ENCODE measurements around the gene JMJD6.

DNA sequence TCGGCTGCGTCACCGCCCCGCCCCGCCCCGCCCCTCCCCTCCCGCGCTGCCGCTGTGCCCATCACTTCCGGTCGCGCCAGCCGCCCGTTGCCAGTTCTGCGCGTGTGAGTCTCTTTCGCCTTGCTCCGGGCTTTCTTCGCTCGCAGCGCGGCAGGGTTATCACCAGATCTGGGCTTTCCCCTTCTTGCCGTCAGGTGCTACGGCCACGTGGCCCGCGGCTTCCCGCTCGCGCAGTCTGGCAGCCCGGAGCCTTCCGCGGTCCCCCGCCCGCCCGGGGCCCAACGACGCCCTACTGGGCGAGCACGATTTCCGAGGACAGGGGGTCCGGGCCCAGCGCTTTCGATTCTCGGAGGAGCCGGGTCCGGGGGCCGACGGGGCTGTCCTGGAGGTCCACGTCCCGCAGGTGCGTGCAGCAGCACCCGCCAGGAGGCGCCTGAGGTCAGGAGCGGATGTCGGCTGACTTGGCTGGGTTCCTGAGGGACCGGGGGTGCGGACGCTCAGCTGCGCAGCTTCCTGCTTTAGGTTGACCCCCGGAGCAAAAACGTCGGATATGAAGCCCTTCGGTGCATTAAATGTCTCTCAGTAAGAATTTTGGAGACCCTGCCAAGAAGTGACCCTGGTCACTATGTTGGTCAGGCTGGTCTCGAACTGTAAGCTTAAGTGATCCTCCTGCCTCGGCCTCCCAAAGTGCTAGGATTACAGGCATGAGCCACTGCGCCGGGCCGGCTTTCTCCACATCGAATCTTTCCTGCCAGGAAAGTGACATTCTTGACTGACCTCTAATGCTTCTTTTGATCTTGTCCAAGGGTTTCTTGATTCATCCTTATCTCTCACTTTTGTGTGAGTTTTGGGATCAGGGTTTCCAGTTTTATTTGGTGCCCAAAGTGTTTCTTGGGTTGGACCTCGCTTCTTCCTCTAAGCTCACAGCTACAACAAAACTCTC lies 641 bp upstream of the JMJD6 start, which contains the start of gene METTL23:
- no peak for TF ChIP-seq EZH2 (IDR thresholded peaks at IDR 0.05; ENCODE audit: borderline replicate concordance, low read depth, low read length)
- no peak for TF ChIP-seq ZFP30 (CRISPR knock-in tag; IDR thresholded peaks at IDR 0.05; ENCODE audit: borderline replicate concordance)
- no peak for TF ChIP-seq TCF7 (IDR thresholded peaks at IDR 0.05; ENCODE audit: borderline replicate concordance)
- TF ChIP-seq, protein P1, sequence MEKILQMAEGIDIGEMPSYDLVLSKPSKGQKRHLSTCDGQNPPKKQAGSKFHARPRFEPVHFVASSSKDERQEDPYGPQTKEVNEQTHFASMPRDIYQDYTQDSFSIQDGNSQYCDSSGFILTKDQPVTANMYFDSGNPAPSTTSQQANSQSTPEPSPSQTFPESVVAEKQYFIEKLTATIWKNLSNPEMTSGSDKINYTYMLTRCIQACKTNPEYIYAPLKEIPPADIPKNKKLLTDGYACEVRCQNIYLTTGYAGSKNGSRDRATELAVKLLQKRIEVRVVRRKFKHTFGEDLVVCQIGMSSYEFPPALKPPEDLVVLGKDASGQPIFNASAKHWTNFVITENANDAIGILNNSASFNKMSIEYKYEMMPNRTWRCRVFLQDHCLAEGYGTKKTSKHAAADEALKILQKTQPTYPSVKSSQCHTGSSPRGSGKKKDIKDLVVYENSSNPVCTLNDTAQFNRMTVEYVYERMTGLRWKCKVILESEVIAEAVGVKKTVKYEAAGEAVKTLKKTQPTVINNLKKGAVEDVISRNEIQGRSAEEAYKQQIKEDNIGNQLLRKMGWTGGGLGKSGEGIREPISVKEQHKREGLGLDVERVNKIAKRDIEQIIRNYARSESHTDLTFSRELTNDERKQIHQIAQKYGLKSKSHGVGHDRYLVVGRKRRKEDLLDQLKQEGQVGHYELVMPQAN (IDR thresholded peaks at IDR 0.05; ENCODE audit: borderline replicate concordance): peak; percentile 89; the same call in 1 of the 2 replicates
- no peak for TF ChIP-seq DNMT1 (IDR thresholded peaks at IDR 0.05)
- TF ChIP-seq PKNOX1 (IDR thresholded peaks at IDR 0.05): no peak; the same call in 1 of the 2 replicates
- TF ChIP-seq, protein P2, sequence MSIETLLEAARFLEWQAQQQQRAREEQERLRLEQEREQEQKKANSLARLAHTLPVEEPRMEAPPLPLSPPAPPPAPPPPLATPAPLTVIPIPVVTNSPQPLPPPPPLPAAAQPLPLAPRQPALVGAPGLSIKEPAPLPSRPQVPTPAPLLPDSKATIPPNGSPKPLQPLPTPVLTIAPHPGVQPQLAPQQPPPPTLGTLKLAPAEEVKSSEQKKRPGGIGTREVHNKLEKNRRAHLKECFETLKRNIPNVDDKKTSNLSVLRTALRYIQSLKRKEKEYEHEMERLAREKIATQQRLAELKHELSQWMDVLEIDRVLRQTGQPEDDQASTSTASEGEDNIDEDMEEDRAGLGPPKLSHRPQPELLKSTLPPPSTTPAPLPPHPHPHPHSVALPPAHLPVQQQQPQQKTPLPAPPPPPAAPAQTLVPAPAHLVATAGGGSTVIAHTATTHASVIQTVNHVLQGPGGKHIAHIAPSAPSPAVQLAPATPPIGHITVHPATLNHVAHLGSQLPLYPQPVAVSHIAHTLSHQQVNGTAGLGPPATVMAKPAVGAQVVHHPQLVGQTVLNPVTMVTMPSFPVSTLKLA (conservative IDR thresholded peaks at IDR 0.05): peak; percentile 97
- no peak for TF ChIP-seq ZNF274 (IDR thresholded peaks at IDR 0.05; ENCODE audit: borderline replicate concordance, low read depth, low read length)
- no peak for TF ChIP-seq ZNF121 (CRISPR knock-in tag; conservative IDR thresholded peaks at IDR 0.05)
- no peak for TF ChIP-seq KHSRP (IDR thresholded peaks at IDR 0.05)
- no peak for TF ChIP-seq SRSF1 (IDR thresholded peaks at IDR 0.05; ENCODE audit: low read depth, low read length)
- TF ChIP-seq, protein P3, sequence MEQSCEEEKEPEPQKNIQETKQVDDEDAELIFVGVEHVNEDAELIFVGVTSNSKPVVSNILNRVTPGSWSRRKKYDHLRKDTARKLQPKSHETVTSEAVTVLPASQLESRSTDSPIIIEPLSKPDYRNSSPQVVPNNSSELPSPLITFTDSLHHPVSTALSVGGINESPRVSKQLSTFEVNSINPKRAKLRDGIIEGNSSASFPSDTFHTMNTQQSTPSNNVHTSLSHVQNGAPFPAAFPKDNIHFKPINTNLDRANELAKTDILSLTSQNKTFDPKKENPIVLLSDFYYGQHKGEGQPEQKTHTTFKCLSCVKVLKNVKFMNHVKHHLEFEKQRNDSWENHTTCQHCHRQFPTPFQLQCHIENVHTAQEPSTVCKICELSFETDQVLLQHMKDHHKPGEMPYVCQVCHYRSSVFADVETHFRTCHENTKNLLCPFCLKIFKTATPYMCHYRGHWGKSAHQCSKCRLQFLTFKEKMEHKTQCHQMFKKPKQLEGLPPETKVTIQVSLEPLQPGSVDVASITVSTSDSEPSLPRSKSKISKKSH (CRISPR knock-in tag; IDR thresholded peaks at IDR 0.05): no peak
- peak; percentile 97 for TF ChIP-seq BHLHE40 (IDR thresholded peaks at IDR 0.05; ENCODE audit: low read length)
- no peak for TF ChIP-seq ZBTB33 (CRISPR knock-in tag; IDR thresholded peaks at IDR 0.05)
